Measurements from ENCODE around the gene RNF5.
"Not testable (repeated sequence)": the region's sequence is repeated elsewhere in the genome, so short reads cannot be mapped to it uniquely, and the experiment has no call there.

RNF5 gene

GRCh38 chr6:32203426-32204267, 25.4 kb downstream of the RNF5 start:
- in situ Hi-C loops (cut with MboI; ENCODE audit: low sequenced_read_pairs), result no loop called here

GRCh38 chr6:32204268-32204715, 26.1 kb downstream of the RNF5 start:
- in situ Hi-C loops (cut with MboI; ENCODE audit: low sequenced_read_pairs), result no loop called here

DNA sequence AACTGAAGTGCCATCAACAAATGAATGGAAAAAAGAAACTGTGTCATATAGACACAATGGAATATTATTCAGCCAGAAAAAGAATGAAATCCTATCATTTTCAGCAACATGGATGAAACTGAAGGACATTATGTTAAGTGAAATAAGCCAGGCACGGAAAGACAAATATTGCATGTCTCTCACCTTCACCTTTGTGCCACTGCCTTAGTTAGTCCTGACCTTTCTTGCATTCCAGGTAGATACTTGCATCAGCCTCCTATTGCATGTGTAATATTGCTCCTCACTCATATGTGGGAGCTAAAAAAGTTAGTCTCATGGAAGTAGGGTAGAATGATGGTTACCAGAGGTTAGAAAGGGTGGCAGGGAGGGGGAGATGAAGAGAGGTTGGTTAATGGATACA, 30.8 kb downstream of the RNF5 start:
- in situ Hi-C loops (cut with MboI; ENCODE audit: low sequenced_read_pairs), result no loop called here

DNA sequence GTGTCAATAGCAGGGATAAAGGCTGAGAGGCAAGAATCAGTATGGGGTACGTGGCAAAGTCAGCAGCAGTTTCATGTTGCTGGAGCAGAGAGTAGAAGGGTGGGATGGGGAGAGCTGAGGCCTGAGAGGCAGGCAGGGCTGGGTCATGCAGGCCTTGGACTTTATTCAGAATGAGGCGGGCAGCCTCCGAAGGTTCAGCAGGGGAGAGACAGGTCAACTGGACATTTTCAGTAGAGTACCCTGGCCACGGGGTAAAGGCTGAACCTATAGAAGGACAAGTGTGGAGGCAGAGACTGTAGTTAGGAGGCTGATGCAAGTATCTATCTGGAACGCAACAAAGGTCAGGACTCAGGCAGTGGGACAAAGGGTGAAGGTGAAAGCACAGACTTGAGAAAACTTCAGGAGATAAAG, 32.0 kb downstream of the RNF5 start:
- in situ Hi-C loops (cut with MboI; ENCODE audit: low sequenced_read_pairs), result no loop called here

DNA sequence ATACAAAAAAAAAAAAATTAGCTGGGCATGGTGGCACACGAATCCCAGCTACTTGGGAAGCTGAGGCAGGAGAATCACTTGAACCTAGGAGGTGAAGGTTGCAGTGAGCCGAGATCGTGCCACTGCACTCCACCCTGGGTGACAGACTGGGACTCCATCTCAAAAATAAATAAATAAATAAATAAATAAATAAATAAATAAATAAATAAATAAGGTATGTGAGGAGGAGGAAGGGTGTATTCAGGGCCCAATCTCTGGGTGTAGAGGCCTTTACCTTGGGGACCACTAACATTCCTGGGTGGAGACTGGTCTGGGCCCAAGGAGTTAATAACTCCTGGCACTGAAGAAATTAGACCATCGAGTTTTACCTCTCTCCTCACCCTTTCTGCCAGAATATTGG, 33.2 kb downstream of the RNF5 start:
- in situ Hi-C loops (cut with MboI; ENCODE audit: low sequenced_read_pairs), result not testable (repeated sequence)

DNA sequence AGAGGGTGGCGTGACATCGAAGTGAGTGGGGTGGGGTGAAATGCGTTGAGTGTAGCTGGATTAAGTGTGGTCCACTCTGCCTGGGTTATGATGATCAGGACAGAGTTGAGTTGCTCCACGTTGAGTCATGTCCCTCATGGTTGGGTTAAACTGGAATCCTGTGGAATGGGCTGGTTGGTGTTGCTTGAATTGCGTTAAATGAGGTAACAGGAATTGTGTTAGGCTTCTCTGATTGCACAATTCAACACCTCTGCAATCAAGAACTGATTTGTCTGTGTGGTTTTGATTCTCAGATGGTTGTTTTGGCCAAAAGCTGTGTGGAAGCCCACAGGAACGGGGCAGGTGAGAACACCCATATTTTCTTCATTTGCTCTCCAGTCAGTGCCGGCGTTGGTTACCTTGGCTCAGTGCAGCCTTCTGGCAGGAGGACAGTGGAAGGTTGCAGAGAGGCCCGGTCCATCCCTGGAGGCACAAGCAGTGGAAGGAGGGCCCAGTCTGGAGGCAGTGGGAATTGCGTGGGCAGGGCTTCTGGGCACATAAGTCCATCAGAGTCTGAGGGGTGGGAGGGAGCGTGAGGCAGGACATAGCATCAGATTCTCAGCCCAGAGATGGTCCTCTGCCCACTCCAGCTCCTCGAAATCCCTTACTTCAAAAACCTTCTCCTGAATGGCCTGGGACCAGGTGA, 34.0 kb downstream of the RNF5 start:
- in situ Hi-C loops (cut with MboI; ENCODE audit: low sequenced_read_pairs), result no loop called here

DNA sequence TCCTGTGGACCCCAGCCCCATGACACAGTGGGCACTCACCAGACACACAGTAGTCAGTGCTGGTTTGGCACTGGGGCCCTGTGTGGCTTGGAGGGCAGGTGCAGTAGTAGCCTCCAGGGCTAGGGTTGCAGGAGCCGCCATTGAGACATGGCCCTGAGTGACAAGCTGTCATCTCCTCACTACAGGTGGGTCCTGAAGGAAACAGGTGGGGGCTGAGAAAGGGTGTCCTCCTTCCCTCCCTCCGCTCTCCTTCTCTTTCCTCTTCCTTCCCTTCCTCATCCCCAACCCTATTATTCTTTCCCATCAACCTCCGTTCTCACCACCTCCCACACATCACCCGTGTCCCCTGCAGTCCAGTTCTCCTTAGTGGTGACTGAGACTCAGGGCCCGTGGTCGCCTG, 35.4 kb downstream of the RNF5 start:
- in situ Hi-C loops (cut with MboI; ENCODE audit: low sequenced_read_pairs), result no loop called here

DNA sequence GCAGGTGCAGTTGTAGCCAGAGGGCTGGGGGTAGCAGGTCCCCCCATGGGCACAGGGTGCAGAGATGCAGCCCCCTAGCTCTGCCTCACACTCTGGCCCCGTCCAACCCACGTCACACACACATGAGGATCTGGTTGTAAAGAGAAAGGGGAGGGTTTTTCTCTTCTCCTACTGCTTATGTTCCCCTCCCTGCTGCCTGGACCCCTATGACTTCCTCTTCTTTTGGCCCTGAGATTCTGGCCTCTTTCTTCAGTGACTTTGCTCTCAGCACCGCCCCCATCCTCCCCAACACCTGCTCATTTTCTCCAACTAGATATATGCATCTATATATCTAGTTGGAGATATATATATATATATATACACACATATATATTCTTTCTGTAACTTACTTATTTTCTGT, 35.9 kb downstream of the RNF5 start:
- in situ Hi-C loops (cut with MboI; ENCODE audit: low sequenced_read_pairs), result no loop called here

- in situ Hi-C loops (cut with MboI; ENCODE audit: low sequenced_read_pairs), result no loop called here
These were observed 37.4 kb downstream of the RNF5 start for GRCh38 chr6:32215617-32216016.

DNA sequence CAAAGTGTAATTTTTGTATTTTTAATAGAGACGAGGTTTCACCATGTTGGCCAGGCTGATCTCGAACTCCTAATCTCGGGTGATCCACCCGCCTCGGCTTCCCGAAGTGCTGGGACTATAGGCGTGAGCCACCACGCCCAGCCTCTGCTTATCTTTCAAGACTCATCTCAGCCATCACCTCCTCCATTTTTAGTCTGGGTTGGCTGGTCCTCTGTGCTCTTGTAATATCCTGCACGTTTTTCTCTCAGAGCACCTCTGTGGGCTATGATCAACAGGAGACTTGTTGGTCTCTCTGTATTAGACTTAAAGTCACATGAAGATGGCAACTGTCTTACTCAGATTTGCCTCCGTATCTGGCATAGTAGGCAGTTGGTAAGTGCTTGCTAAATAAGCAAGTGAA, 38.1 kb downstream of the RNF5 start:
- in situ Hi-C loops (cut with MboI; ENCODE audit: low sequenced_read_pairs), result no loop called here

DNA sequence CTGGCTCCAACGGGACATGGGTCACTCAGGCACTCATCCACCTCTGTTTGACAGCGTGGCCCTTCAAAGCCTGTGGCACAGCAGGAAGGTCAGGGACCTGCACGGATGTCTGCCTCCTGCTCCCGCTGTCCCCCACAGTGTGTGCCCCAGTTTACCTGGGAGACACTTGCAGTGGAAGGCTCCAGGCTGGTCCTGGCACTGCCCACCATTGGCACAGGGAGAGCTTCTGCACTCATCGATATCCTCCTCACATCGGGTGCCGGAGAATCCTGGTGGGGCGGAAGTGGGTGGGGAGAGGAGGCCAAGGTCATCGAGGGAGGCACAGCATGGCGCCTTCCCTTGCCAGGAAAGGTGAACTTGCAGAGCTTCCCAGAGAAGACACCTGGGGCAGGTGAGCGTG, 38.8 kb downstream of the RNF5 start:
- in situ Hi-C loops (cut with MboI; ENCODE audit: low sequenced_read_pairs), result no loop called here

- in situ Hi-C loops (cut with MboI; ENCODE audit: low sequenced_read_pairs), result no loop called here
These were observed 40.0 kb downstream of the RNF5 start for GRCh38 chr6:32218167-32218566.

GRCh38 chr6:32220021-32220420, 41.8 kb downstream of the RNF5 start:
- in situ Hi-C loops (cut with MboI; ENCODE audit: low sequenced_read_pairs), result no loop called here

DNA sequence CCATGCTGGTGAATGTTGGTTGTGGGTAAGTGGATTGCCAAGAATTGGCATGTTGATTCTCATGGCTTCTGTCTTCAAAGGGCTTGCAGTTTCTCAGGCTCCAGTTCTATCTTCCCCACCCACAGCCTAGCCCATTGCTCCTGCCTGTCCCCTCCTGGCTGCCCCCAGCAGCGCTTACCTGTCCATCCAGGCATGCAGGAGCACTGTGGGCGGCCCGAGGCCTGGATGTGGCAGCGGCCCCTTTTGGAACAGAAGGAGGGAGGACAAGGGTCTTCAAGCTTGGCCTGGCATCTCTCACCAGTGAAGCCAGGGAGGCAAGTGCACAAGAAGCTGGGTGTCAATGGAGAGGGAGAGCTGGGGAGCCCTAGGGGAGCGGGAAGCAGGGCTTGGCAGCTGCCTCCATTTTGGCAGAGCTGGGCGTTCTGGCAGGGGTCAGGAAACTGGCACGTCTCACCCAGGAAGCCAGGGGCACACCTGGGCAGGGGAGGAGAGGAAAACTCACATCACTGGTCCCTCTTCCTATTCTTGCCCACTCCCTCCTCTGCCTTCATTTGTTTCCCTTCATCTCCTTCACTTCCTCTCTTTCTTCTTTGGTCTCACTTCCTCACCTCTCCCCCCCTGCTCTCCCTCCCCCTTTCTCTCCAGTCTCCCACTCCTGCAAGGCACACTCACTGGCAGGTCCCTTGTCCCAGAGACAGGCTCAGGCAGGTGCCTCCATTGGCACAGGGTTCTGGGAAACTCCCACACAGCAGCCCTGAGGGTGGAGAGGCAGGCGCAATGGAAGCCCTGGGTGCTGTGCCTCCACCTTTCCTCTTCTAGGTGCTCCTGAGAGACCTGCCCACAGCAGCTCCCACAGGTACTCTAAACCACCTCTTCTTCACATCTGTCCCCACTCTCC, 44.4 kb downstream of the RNF5 start:
- in situ Hi-C loops (cut with MboI; ENCODE audit: low sequenced_read_pairs), result no loop called here

DNA sequence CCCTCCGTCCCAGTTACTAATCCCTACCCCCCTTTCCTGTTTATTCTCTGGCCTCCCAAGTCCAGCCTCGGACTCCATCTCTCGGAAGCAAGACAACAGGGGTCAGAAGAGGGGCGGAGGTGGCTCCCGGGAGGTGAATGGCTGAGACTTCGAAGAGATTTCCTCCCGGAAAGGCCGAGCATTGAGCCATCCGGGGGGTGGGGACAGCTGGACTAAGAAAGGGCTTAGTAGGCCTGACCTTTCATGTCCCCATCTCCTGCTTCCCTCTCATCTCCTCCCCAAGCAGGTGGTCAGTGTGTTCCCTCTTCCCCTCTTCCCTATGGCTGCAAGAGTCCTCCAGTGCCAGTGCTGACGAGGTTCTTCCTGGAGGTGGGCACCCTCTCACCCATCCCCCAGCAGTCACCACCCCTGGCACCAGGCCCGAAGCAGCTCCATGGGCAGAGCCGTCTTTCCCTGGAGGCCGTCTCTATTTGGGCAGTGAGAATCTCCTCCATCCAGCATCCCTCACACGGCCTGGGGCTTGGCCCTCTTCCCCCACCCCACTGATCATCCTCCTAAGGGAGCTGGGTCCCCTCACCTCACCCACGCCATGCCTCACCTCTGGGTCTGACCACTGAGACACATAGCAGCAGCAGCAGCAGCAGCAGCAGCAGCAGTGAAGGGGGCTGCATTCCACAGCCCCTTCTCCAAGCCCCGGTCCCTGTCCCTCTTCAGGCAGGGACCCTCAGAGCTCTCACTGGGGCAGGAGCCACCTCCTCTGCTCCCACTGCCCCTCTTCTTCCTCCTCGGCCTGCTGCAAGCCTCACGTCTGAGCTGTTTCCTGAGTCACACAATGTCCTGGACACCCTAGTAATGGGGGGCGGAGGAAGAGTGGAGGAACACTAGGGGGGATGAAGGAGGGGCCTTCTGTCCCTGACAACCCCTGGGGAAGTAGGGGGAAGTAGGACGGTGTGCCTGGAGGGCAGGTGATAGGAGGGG, 45.3 kb downstream of the RNF5 start, which contains the start of gene NOTCH4:
Gene NOTCH4, minus strand, starts transcription at position 810 of the 978 bp plus-strand sequence. Its CDS starts 139 bp downstream, at position 671.
- in situ Hi-C loops (cut with MboI; ENCODE audit: low sequenced_read_pairs), result no loop called here

DNA sequence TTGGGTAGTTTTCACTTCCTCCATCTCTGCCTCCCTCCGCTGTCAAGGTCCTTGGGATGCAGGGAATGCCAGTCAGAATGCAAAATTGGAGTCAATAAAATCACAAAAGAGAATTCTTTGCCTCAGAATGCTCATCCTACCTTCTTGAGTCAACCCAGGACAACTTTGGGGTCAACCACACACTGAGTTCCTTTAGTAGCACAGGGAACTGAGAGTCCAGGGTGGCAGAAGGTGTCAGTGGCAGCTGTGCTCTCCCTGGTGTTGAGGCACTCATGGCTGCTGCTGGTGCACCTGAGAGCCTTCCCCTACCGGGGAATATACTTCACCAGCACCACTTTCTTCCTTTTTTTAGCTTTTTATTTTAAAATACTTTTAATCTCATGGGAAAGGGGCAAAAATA, 46.5 kb downstream of the RNF5 start:
- in situ Hi-C loops (cut with MboI; ENCODE audit: low sequenced_read_pairs), result no loop called here

DNA sequence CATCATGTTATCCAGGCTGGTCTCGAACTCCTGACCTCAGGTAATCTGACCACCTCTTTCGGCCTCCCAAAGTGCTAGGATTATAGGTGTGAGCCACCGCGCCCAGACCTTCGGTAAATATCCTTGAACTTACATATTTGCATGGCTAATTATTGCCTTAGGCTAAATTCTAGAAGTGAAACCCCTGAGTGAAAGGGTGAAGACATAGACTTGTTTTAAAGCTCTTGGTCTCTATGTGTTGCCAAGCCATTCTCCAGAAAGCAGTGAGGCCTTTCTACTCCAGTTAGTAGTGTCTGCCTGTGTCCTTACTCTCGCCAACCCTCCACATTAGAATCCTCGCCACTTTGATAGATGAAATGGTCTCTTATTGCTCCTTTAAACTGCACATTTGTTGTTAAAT, 48.2 kb downstream of the RNF5 start:
- in situ Hi-C loops (cut with MboI; ENCODE audit: low sequenced_read_pairs), result no loop called here

All from HL-60/S4 treated with retinoic acid at 250 ng/mL for 4 days and 3 days (cell line).